Activated CD4-positive, alpha-beta T cell treated with anti-CD3 and anti-CD28 coated beads, Interleukin-10, Interleukin-2, amounts not matched to agents 100 ng/mL and 50 ng/mL, durations not matched to agents 16 hours and 8 hours (primary cell): ENCODE measurements around the gene SKA1.
A peak's percentile ranks its signal among the peaks of the same experiment; 100 is the strongest.
"Not testable (repeated sequence)": the region's sequence is repeated elsewhere in the genome, so short reads cannot be mapped to it uniquely, and the experiment has no call there.

ENCODE experiments used
- DNase-seq: peaks from one replicate; pipeline ENCODE4 v3.0.0-alpha.2; 2020

SKA1 gene

GRCh38 chr18:50396005-50396660 lies 21.3 kb downstream of the SKA1 start:
- no peak for DNase-seq

GRCh38 chr18:50397023-50397422 lies 22.2 kb downstream of the SKA1 start:
- DNase-seq = no peak

- no peak for DNase-seq
These were observed 23.3 kb downstream of the SKA1 start for GRCh38 chr18:50398099-50398498.

GRCh38 chr18:50398947-50399346 lies 24.1 kb downstream of the SKA1 start:
- no peak for DNase-seq

GRCh38 chr18:50399582-50399981 lies 24.7 kb downstream of the SKA1 start:
- no peak for DNase-seq

- DNase-seq = not testable (repeated sequence)
These were observed 25.6 kb downstream of the SKA1 start for GRCh38 chr18:50400438-50400837.

- DNase-seq = no peak
These were observed 26.4 kb downstream of the SKA1 start for GRCh38 chr18:50401295-50401694.

GRCh38 chr18:50401888-50402287 lies 27.0 kb downstream of the SKA1 start:
- peak; percentile 7 for DNase-seq

GRCh38 chr18:50404752-50405581 lies 30.1 kb downstream of the SKA1 start:
- not testable (repeated sequence) for DNase-seq

GRCh38 chr18:50405582-50406271 lies 30.9 kb downstream of the SKA1 start:
- DNase-seq = no peak

GRCh38 chr18:50409236-50409635 lies 34.4 kb downstream of the SKA1 start:
- no peak for DNase-seq

- DNase-seq = no peak
These were observed 35.2 kb downstream of the SKA1 start for GRCh38 chr18:50410008-50410407.

GRCh38 chr18:50410894-50411293 lies 36.0 kb downstream of the SKA1 start:
- no peak for DNase-seq

GRCh38 chr18:50416832-50417231 lies 42.0 kb downstream of the SKA1 start:
- not testable (repeated sequence) for DNase-seq

- DNase-seq = not testable (repeated sequence)
These were observed 42.9 kb downstream of the SKA1 start for GRCh38 chr18:50417705-50418104.

- no peak for DNase-seq
These were observed 43.8 kb downstream of the SKA1 start for GRCh38 chr18:50418650-50419049.

GRCh38 chr18:50422286-50422898 lies 47.5 kb downstream of the SKA1 start:
- no peak for DNase-seq

GRCh38 chr18:50424877-50425690 lies 50.2 kb downstream of the SKA1 start:
- DNase-seq = no peak

- no peak for DNase-seq
These were observed 53.0 kb downstream of the SKA1 start for GRCh38 chr18:50427896-50428295.

GRCh38 chr18:50428531-50429206 lies 53.8 kb downstream of the SKA1 start:
- DNase-seq = no peak

- DNase-seq = peak; percentile 29
These were observed 54.5 kb downstream of the SKA1 start for GRCh38 chr18:50429207-50429948.
